NCI-H446 treated with DMSO at 0.1 percent for 48 hours (cell line): ENCODE data around the gene HNF4A.
"Not testable (repeated sequence)": the region's sequence is repeated elsewhere in the genome, so short reads cannot be mapped to it uniquely, and the experiment has no call there.

Source experiments
- DNase-seq: peaks from one replicate; lab custom pipeline; 2025; lab: John Stamatoyannopoulos, UW

Gene HNF4A

DNA sequence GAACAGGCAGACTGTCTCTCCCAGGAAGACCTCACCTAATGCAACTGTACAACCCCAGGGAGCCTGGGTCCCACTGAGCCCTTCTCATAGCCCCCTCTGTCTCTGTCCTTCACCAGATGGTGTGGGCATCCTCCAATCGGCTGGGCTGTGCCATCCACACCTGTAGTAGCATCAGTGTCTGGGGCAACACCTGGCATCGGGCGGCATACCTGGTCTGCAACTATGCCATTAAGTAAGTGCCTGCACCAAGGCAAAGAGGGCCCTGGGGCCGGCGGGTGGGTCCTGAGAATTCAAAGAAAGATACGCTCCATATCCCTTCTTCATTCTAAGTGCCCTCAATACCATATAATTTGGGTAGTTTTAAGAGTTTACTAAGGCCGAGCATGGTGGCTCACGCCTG, 10.4 kb upstream of the HNF4A start:
- DNase-seq, result no peak

DNA sequence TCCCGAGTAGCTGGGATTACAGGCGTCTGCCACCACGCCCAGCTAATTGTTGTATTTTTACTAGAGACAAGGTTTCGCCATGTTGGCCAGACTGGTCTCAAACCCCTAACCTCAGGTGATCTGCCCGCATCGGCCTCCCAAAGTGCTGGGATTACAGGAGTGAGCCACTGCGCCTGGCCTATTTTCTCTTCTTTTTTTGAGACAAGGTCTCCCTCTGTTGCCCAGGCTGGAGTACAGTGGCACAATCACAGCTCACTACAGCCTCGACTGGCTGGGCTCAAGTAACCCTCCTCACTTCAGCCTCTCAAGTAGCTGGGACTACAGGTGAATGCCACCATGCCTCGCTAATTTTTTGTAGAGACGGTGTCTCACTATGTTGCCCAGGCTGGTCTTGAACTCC, 9.6 kb upstream of the HNF4A start:
- DNase-seq, result not testable (repeated sequence)

DNA sequence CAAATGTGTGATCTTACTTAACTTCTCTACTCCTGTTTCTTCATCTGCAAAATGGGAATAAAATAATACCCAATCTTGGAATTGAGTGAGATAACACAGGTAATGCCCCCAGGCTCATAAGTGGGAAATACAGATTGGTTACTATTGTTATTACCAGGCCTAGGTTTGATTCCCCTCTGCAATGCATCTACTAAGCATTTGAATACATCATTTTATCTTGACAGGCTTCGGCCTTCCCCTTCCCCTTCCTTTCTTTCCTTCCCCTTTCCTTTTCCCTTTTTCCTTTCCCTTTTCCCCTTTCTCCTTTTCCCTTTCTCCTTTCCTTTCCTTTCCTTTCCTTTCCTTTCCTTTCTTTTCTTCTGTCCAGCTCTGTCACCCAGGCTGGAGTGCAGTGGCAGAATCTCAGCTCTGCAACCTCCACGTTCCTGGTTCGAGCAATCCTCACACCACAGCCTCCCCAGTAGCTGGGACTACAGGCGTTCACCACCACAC, 7.3 kb upstream of the HNF4A start:
- DNase-seq, result no peak

DNA sequence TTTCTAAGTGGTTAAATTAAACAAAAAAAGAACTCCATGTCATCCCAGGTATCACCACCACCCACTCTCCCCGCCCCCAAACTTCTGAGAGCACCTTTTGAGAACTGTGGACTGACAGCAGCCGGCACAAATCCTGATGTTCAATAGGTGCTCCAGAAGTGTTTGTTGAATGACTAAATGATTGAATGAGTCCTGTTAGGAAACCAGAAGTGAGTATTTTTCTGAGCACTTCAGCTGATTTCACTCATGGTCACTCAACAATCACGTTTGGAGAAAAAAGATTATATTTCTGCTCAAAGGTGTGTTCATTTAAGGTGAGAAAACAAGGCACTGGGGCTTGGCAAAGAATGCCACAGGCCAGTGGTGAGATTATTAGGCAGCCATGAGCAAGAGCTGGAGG, 6.2 kb upstream of the HNF4A start:
- DNase-seq, result no peak

DNA sequence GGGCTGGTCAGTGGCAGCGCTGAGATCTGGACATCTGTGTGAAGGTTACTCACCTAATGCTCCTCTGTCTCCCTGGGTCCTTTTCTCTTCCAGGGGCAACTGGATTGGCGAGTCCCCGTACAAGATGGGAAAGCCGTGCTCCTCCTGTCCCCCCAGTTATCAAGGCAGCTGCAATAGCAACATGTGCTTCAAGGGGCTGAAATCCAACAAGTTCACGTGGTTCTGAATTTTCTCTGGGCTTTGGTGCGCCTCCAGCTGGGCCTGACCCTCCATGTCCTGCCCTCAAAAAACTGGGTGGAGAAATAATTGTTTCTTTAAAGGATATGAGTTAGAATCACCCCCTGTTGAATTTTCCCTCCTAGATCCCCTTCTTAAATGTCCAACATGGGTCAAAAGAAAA, 4.9 kb upstream of the HNF4A start:
- DNase-seq, result no peak

DNA sequence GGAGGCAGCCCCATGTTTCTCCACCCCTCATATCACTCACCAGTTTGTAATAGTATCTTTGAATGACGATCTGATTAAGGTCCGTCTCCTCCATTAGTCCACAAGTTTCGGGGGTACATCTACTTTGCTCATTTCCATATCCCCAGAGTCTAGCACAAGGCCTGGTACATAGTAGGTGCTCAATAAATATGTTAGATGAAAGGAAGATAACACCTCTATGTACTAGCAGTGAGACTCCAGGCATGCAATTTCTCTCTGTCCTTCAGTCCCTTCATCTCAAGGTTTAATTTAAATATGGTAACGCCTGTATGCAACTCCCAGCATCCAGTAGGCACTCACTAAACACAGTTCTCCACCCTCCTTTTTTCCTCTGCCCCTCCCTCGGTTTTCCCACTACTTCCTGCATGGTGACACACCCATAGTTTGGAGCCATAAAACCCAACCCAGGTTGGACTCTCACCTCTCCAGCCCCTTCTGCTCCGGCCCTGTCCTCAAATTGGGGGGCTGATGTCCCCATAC, 461 bp upstream of the HNF4A start:
- no peak for DNase-seq

DNA sequence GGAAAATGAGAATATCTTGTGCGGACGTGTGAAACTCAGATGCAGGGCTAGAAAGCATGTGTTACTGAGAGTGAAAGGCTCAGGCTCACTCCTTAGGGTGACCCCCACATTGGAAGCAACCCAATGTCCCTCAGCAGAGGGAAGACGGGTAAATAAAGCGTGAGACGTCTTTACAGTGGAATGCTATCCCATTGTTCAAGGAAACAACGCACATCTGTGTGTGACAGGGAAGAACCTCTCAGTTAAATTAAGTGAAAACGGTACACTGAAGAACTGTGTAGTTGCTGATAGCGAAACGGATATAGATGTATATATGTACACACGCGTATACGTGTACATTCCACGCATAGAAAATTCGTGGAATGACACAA, 839 bp downstream of the HNF4A start:
- DNase-seq, result no peak

DNA sequence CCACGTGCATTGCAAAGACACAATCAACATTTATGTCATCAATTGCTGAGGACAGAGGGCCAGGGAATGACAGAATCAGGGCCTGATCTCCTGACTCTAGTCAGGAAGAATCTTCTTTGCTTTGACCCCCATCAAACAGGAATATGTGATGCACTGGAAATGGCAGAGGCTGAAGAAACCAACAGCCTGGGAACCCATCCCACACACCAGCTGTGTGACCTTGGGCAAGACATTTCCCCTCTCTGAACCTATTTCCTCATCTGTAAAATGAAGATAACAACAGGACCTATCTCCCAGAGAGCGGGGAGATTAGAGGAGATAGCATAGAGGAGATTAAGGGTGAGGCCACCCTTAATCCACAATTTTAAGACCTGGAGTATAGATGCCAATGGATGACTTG, 1.5 kb downstream of the HNF4A start:
- no peak for DNase-seq

DNA sequence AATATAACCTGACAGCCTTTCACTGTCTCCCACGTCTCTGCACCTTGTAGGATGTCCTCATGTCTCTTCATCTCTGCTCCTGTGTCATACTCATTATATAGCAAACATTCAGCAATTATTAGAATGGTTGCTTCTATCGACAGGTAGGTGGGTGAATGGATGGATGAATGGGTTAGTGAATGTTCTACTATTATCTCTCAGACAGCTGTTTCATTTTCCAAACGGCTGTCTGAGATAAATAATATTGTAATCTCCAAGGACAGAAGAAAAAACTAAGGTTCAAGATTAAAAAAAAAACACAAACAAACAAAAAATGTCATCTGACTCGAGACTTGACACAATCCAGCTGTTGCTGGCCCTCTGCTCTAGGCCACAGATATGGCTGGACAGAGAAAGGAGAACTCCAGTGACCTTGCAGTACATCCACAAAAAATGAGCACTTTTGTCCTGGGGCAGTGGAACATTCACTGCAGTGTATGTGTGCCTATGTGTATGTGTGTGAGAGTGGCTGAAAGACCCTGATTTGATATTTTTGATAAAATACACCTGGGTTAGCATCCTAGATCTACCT, 2.1 kb downstream of the HNF4A start:
- DNase-seq, result no peak

DNA sequence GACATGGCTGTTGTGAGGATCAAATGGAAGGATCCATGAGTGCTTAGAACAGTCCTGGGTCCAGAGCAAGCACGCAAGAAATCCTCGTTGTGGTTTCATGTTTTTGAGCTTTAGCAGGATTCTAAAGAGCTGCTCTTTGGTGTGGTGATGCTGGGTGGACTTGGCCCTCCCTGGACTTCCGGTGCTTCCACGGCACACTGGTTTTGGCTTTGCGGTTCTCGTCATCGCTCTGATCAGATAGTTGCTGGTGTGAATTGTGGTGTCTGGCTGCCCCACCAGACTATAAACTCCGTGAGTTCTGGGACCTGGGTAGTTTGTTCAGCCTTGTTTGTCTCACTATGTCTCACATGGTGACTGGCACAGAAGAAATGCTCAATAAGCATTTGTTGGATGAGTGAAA, 3.3 kb downstream of the HNF4A start:
- no peak for DNase-seq

DNA sequence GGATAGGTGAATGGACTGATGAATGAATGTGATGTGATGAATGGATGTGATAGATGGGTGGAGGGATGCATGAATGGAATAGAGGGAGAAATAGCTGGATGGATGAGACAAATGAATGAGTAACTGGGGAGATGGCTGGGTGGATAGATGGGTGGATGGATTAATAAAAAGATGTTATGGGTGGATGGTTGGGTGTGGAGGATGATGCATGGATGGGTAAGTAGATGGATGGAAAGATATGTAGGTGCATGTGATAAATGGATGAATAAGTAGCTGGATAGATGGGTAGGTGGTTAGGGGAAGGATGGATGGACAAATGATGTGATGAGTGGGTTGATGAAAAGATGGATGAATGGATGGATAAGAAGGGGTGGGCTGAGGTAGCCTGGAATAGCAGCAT, 4.7 kb downstream of the HNF4A start:
- no peak for DNase-seq

DNA sequence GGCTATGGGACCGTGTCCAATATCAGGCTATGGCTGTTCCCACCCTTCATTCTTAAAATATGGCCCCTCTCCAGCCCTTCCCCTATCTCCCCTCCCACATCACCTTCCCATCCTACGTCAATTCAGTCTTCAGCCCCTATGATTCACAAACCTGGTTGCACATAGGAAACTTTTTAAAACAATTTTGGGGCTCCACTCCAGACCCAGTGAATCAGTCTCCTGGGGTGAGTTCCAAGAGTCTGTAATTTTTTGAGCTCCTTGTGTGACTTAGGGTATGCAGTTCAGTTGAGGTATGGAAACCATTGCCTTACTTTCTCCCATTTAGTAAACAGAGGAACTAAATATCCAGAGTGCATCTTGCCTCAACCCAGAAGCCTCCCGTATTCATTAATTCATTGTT, 5.5 kb downstream of the HNF4A start:
- DNase-seq, result no peak

DNA sequence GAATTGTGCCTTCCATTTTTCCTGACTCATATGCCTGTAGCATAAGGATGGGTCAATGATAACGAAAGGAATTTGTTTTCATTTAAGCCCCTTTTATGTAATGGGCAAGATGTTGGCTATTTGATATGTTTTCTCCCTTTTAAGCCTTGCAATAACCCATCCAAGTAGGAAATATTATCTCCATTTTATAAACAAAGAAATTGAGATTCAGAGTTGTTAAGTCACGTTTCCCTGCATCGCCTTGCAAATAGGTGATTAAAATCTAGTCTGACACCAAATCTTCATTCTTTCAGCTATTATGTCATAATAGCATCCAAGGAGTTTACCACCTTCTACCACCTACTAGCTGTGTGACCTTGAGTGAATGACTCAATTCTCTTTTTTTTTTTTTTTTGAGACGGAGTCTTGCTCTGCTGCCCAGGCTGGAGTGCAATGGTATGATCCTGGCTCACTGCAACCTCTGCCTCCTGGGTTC, 7.0 kb downstream of the HNF4A start:
- no peak for DNase-seq

DNA sequence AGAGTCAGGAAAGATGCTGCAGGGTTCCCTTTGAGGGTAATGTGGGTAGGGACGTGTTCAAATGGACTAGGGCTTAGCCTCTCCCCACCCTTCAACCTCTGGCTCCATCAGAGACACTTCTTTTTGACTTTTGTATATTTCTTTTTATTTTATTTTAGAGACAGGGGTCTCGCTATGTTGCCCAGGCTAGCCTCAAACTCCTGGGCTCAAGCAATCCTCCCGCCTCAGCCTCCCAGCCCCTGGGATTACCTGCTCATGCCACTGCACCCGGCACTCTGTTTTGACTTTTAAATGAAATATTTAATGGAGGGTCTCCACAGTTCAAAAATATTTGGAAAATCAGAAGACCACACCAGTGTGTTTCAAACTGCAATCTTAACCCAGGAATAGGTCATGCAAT, 8.6 kb downstream of the HNF4A start:
- no peak for DNase-seq

DNA sequence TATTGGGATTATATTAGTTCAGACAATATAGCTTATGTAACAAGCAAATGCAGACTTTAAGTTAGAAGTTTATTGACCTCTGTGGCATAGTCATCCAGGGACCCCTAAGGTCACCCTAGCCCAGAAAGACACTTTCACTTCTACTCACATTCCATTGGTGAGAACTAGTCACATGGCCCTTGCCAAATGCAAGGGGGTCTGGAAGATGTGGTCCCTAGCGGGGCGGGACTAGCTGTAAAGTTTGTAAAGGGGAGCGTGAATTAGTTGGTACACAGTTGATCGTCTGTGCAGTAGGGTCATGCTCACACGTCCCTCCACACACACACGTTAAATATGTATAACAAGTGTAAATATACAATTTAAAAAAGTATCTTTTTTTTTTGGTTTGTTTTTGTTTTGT, 9.3 kb downstream of the HNF4A start:
- DNase-seq, result no peak

DNA sequence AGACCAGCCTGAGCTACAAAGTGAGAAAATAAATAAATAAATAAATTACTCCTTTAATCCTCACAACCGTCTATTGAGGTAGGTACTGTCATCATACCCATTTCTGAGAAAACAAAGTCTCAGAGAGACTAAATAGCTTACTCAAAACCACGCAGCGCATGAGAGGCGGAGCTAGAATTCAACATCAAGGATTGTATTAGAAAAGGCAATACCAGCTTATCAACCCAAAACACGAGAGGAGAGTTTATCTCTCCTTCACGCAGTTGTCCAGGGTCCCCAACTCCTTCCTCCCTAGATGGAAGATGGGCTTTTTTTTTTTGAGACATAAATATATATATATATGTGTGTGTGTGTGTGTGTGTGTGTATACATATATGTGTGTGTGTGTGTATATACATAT, 12.2 kb downstream of the HNF4A start:
- DNase-seq, result no peak

DNA sequence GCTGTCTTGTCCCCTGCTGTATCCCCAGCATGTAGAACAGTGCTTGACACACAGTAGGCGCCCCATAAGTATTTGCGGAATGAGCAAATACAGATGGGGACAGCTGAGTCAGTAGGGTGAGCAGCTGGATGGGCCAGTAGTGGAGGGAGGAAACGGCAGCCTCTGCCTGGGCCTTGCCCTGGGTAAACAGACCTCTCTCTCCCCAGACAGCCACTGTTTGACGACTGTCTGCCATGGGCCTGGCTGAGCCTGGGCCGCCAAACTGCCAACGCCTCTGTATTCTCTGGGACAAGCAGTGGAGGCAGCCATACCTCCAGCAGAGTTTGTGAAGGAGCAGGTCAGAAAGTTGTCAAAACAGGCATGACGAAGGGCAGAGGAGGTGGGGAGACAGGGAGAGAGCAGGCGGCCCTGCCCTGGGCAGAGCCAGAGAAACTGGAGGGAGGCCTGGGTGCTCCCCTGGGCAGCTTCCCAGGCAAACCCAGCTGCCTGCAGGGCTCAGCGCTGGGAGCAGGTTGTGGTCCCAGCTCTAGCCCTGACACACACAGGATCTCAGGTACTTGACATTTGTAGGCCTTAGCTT, 15.2 kb downstream of the HNF4A start:
- no peak for DNase-seq

DNA sequence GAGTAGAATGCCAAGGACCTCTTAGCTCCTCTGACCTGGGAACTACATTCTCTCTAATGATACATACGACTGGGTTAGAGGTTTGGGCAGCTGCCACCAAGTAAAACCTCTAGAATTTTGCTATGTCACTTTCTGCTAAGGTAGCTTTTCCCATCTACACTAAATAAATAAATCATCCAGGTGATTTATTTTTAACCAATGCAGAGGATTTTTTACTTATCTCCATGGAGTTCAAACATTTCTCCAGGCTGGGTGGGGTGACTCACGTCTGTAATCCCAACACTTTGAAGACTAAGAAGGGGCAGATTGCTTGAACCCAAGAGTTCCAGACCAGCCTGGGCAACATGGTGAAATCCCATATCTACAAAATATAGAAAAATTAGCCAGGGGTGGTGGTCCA, 27.1 kb downstream of the HNF4A start:
- DNase-seq, result no peak

DNA sequence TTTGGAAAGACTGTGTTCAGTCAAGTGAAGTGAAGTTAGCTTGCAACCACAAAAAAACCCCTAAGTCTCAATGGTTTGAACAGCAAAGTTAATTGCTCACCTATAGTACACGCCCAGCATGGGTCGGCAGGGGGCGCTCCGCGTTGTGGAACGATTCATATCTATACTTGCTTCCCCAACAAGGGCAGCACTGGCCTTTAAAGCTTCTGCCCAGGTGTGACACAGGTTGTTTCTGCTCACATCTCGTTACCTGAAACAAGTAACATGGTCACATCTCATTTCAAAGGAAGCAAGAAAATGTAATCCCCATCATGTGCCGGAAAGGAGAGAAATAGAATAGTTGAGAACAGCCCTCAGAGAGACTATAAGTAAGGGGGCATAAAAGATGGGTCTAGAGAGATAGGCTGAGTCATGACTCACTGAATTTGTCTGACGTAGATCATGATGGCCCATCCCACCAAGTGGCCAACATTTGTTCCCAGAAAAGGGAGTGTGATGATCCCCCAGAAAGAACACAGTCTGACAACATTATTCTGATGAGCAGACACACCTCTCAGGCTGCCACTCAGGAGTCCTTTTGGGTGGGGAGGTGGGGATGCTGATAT, 29.0 kb downstream of the HNF4A start:
- DNase-seq, result no peak

DNA sequence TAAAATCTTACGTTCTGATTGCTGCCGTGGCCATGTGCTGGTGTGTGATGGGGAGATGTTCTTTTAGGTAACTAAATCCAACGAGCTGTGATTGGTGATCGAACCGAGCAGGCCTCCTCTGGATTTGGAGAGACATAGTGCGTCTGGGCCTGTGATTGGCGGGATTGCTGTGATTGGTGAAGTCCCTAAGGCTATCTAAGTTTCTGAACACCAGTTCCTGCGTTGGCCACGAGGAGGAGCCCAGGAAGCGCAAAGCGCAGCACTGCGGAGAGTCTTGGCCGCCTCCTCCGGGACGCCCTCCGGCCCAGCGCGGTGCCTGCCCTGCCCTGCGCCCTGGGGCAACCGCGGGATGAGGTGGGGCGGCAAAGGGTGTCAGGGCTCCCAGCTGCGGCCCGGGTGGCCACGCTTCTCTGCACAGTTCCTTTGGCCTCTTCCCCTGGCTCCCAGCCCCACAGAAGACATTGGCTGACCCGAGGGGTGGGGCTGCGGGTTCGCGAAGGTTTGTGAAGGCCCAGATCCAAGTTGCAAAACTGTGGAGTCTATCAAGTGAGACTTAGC, 33.0 kb downstream of the HNF4A start:
- DNase-seq, result peak; percentile 56

DNA sequence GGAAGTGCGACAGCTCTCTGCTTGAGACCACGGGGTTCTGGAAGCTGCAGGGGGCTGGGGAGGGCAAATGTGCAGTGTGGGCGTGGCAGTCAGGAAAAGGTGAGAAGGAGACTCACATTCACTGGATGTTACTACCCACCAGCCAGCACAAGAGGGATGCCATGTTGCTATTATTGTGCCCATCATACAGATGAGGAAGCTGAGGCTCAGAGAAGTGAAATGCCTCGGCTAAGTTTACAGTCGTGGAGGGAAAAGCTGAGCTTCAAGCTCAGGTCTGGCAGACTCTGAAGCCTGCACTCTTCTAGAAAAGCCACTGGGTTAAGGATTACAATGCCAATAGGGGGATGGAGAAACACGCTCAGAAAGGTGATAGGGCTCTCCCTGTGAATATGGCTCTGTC, 34.4 kb downstream of the HNF4A start:
- no peak for DNase-seq

DNA sequence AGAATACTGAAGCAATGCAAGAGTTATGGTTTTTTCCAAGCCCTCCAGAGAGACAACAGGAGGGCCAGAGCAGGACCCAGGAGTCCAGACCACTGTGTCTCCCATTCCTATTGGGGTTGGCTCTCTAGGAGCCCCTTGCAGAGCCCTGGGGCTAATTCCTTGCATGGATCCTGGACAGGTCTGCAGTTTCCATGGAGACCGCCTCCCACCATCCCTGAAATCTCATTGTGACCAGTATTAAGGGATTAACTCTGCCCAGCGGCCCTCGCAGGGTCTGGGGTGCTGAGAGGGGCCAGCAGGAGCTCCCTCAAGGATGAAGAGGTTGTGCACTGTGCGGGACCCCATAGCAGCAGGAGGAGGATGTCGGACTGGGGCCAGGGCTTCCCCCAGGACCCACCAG, 34.8 kb downstream of the HNF4A start:
- DNase-seq, result no peak

DNA sequence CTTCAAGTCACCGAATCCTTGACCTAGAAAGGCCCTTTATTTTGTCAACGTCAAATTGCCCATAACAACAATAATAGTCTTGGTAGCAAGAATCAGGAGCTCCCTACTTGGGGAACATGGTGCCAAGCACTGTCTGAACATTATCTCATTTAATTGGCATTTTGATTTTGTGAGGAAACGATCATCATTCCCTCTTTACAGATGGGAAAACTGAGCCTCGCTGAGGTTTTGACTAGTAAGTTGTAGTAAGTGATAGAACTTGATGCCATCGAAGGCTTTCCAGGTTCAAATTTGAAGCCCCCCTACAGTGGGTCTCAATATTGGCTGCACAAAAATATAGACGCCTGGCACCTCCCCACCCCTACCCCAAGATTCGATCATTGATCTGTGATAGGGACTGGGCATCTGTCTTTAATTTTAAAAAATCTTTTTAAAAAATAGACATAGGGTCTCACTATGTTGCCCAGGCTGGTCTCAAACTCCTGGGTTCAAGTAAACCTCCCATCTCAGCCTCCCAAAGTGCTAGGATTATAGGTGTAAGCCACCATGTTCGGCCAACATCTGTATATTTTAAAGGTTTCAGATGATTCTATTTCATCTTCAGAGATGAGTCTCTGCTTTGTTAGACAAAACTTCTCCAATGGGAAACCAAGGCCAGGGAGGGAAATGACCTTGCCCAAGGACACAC, 36.7 kb downstream of the HNF4A start:
- no peak for DNase-seq
